ENCODE measurements around the gene RREB1.

DNA sequence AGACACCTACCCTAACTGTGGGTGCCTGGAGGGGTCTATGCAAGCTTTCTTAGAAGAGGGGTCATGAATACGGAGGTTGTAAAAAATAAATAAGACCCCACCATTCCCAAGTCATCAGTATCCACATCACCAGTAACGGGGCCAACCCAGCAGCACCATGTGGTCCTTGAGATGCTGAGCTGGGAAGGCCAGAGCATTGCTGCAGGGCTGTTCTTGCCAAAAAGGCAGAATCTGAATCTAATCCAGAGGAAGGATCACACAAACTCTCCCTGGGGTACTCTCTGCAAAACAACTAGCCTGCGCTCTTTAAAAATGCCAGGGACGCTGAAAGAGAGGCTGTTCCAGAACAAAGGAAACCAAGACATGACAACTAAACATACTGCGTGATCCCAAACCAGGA, 162.1 kb downstream of the RREB1 start:
- TF ChIP-seq, protein P1, sequence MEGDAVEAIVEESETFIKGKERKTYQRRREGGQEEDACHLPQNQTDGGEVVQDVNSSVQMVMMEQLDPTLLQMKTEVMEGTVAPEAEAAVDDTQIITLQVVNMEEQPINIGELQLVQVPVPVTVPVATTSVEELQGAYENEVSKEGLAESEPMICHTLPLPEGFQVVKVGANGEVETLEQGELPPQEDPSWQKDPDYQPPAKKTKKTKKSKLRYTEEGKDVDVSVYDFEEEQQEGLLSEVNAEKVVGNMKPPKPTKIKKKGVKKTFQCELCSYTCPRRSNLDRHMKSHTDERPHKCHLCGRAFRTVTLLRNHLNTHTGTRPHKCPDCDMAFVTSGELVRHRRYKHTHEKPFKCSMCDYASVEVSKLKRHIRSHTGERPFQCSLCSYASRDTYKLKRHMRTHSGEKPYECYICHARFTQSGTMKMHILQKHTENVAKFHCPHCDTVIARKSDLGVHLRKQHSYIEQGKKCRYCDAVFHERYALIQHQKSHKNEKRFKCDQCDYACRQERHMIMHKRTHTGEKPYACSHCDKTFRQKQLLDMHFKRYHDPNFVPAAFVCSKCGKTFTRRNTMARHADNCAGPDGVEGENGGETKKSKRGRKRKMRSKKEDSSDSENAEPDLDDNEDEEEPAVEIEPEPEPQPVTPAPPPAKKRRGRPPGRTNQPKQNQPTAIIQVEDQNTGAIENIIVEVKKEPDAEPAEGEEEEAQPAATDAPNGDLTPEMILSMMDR (IDR thresholded peaks at IDR 0.05; ENCODE audit: extremely low read depth in 1 of 2, insufficient read depth in 1 of 2, low read depth in 1 of 2, low read length in 2 of 2), result no peak
- TF ChIP-seq, protein P2, sequence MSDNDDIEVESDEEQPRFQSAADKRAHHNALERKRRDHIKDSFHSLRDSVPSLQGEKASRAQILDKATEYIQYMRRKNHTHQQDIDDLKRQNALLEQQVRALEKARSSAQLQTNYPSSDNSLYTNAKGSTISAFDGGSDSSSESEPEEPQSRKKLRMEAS (IDR thresholded peaks at IDR 0.05; ENCODE audit: insufficient read depth, insufficient read length), result no peak

Measured in endothelial cell of umbilical vein (primary cell).